GM12872 (cell line): ENCODE data around the gene C8G.

Experiments used
- TF ChIP-seq, protein P1 (sequence below): IDR thresholded peaks from 3 replicates; pipeline ENCODE4 v1.5.1; 2011; ENCODE audit warnings: low read depth, mild to moderate bottlenecking, low read length, moderate library complexity; ENCODE audit not compliant: insufficient read depth

Gene C8G

DNA sequence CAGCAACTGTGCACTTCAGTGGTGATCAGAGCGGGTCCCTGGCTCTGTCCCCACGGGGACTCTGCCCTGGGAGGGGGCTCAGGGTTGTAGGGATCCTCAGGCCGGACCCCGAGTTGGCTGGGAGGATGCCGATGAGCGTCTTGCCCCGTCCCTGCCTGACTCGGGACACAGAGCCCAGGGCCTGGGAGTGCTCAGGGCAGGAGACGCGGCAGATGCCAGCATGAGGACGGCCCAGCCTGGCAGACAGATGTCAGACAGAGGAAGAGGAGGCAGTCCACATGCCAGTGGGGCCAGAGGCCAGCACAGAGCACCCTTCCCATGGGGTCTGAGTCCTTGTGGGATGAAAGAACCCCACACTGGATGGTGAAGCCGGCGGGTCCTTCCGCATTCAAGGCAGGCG is 18.3 kb downstream of the C8G start:
- TF ChIP-seq, protein P1, sequence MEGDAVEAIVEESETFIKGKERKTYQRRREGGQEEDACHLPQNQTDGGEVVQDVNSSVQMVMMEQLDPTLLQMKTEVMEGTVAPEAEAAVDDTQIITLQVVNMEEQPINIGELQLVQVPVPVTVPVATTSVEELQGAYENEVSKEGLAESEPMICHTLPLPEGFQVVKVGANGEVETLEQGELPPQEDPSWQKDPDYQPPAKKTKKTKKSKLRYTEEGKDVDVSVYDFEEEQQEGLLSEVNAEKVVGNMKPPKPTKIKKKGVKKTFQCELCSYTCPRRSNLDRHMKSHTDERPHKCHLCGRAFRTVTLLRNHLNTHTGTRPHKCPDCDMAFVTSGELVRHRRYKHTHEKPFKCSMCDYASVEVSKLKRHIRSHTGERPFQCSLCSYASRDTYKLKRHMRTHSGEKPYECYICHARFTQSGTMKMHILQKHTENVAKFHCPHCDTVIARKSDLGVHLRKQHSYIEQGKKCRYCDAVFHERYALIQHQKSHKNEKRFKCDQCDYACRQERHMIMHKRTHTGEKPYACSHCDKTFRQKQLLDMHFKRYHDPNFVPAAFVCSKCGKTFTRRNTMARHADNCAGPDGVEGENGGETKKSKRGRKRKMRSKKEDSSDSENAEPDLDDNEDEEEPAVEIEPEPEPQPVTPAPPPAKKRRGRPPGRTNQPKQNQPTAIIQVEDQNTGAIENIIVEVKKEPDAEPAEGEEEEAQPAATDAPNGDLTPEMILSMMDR = no peak

DNA sequence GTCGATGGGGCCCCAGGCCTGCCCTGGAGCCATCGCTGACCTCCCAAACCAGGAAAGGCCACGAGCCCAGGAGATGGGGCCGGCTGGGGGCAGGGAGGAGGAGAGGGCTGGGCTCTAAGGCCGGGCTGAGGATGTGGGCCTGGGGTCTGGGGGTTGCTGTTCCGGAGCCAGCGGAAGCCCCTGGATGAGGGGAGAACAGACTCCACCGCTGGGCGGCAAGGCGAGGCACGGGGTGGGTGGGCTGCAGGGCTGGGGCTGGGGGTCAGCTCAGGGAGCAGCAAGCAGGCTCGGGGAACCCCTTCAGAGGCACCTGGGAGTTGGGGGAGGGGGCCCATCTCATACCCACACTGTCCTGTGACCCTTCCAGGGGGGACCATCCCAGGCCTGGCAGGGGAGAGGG is 18.7 kb downstream of the C8G start:
- TF ChIP-seq, protein P1 = no peak

DNA sequence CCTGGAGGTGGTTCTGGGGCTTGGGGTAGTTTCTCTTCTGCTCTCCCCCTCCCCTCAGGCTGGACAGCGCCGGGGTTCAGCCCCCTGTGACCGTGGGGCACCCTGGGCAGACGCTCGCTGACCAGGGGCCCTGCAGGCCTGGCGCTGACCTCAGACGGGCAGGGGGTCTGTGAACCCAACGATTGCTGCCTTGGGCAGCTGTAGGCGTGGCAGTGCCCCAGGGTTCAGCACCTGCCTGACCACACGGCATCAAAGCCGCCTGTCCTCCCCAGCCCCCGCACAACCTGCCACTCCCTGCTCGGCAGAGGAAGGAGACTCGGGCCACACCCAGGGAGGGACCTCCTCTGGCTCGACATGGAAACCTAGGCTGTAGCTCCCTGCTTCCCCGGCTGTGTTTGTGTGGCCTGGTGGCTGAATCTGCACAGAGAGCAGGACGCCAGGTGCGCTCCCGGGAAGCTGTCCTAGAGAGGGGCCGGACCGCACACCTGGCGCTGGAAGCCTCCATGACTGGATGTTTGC is 19.2 kb downstream of the C8G start:
- TF ChIP-seq, protein P1 = no peak

DNA sequence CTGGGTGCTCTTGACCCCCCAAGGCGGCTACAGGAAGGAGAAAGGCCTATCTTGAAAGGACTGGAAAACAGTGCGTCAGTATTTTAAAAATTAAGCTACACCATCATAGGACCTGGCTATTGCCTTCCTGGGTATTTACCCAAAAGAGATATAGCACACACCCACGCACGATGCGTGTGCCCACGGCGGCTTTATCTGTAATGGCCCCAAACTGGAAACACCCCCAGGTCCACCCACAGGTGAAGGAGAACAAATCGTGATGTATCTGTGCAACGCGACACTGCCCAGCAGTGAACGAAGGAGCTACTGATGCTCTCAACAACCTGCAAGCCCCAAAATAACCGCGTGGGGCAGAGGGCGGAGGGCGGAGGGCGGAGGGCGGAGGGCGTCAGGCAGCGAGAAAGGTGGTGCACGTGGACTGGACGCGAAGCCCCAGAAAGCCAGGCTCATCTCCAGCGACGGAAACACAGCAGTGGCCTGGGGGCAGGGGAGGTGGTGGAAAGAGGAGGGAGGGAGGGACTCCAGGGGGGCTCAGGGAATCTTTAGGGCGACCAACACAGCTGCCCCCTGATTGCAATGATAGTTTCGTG is 19.9 kb downstream of the C8G start:
- TF ChIP-seq, protein P1 = no peak

DNA sequence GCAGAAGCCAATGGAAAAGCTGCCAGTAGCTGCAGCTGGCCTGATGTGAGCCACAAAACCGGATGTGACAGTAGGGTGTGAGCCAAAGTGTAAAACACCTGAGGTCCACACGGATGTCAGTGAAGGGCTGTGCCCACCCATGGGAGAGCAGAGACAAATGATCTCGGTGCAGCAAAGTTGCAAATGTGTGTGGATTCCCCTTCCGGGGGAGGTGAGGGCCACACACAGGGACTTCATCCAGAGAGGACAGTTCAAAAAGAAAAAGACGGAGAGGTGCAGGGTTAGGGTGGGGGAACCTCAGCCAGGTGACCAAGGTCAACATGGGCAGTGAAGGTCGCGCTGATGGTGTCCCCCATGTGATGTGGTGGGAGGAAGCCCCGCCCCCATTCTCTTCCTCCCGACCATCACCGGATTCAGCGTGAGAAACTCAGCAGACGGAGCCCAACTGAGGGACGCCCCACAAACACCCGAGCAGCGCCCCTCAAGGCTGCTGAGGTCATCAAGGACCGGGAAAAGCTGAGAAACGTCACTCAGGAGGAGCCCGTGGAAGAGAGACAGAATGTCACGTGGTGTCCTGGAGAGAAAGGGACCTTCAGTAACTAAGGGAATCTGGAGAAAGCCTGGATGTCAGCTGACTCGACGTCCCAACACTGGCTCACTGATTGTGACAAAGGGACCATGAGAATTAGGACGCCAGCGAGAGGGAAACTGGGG is 20.9 kb downstream of the C8G start:
- TF ChIP-seq, protein P1 = no peak

DNA sequence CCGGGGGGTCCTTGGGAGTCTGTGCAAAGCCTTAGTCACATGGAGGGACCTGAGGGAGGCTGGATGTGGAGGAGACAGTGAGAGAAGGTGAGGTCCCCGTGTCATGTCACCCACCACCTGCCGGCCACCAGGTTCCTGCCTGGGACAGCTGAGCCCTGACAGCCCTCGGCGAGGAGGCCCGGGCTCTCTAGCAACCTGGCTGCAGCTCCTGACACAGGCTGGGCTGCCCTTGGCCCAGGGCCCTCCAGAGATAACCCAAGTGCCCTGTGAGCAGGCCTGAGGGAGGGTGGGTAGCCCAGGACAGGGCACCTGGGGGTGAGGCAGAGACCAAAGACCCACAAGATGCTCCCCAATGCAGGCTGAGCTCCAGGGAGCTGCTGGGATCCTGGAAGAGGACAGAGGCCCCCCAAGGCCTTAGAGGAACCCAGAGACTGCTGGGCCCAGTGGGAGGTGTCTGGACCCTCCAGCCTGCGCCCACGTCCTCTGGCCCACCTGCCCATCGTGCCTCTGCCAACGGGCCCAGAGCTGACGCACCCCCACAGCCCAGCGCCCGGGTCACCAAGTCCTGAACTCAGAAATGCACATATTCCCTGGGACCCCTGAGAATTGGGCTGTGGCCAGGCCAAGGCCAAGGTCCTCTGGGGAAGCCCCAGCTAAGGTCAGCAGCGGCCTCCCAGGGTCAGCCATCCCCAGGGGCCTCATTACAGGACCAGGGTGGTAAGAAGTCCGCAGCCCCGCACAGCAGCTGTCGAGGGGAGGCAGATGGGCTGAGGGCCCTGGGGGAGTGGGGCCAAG is 23.5 kb downstream of the C8G start:
- TF ChIP-seq, protein P1 = no peak

DNA sequence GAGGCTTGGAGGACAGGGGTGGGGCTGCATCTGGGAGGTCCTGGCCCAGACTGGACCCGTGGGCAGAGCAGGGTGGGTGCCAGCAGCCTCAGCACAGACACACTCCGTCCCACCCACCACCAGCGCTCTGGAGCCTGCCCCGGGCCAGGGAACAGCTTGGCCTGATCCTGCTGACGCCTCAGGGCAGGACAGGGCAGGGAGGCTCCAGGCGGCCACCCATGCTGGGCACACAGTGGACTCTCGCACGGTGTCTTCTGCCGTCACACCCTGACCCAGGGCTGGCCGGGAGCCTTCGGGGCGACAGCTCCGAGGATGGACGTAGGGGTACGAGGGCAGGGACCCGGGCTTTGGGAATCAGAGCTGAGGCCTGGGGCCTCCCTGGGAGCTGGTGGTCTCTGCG is 24.1 kb downstream of the C8G start:
- TF ChIP-seq, protein P1 = no peak
